ENCODE data around the gene PDE4D. TPM values are rescaled to one million over a fixed set of nuclear protein-coding genes. Genes with fewer than 3 reads are reported as not detected.

Gene PDE4D
- total RNA-seq, 1 experiment from 2014 or later, result 11.6 TPM

DNA sequence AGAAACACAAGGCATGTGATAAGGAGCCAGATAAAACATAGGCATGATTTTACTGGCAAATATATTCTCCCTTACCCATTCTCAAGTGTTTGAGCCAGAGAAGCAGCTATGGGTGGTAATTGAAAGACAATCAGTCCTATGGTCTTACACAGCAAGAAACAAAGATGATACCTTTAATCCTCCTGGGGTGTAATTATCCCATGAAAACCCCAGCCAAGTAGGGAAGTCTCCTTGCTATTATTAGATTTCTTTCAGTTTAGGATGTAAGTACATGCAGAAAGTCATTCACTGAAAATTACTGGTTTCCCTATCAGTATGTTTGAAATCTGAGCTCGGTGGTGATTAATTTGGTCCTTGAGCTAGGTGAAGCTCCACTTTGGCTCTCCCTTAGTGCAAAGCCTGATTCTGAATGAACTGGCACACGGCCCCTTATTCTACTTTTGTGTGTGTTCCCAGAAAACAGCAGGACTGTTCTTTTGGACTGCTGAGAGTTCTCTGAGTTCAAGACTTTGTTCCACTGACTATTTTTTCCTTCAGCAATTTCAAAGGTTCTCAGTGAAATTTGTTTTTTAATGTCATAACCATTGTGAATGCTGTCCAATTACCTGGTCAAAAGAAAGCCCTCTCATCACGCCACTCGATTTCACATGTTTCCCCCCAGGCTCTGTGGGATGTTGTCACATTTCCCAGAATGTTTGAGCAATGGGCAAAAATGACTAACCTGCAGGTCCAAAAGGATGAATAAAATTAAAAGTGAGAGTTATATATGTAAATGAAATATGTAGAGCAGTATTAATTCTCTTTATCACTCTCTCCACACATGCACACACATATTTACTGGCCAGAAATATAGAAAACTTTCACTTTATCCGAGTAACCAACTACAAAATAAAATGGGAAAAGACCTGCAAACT lies 967.6 kb downstream of the PDE4D start:
- peaks cover 92% of the 10 kb centered on the region for H3K27me3 Mint-ChIP-seq (ENCODE audit: unreplicated experiment)
- H3K9me3 Mint-ChIP-seq (ENCODE audit: low read depth, unreplicated experiment), result peaks cover 2% of the 10 kb centered on the region
- H3K4me3 Mint-ChIP-seq (ENCODE audit: low read depth, unreplicated experiment), result no peak overlapping the region
- H3K4me1 Mint-ChIP-seq (ENCODE audit: low read depth, unreplicated experiment), result no peaks in the 10 kb centered on the region
- H3K27ac Mint-ChIP-seq (ENCODE audit: unreplicated experiment), result no peak overlapping the region
- intact Hi-C loops (cut with micrococcal nuclease; ENCODE audit: unreplicated experiment), result no loop called here
- TF ChIP-seq CTCF (IDR thresholded peaks at IDR 0.05; ENCODE audit: unreplicated experiment), result no peak
- no peak for DNase-seq
- H3K36me3 Mint-ChIP-seq (ENCODE audit: insufficient read depth, unreplicated experiment), result no peaks in the 10 kb centered on the region
- CTCF ChIA-PET, result no interaction called here
- BruUV-seq (replicated peaks), result no TSS peak

GRCh38 chr5:58924306-58924705 lies 969.2 kb downstream of the PDE4D start:
- DNase-seq, result no peak
- BruUV-seq (replicated peaks), result no TSS peak
- no peaks in the 10 kb centered on the region for H3K4me1 Mint-ChIP-seq (ENCODE audit: low read depth, unreplicated experiment)
- intact Hi-C loops (cut with micrococcal nuclease; ENCODE audit: unreplicated experiment), result no loop called here
- TF ChIP-seq CTCF (IDR thresholded peaks at IDR 0.05; ENCODE audit: unreplicated experiment), result no peak
- H3K4me3 Mint-ChIP-seq (ENCODE audit: low read depth, unreplicated experiment), result no peak overlapping the region
- H3K36me3 Mint-ChIP-seq (ENCODE audit: insufficient read depth, unreplicated experiment), result no peaks in the 10 kb centered on the region
- CTCF ChIA-PET, result no interaction called here
- no peak overlapping the region for H3K27ac Mint-ChIP-seq (ENCODE audit: unreplicated experiment)
- no peaks in the 10 kb centered on the region for H3K9me3 Mint-ChIP-seq (ENCODE audit: low read depth, unreplicated experiment)
- peaks cover 91% of the 10 kb centered on the region for H3K27me3 Mint-ChIP-seq (ENCODE audit: unreplicated experiment)

- no peaks in the 10 kb centered on the region for H3K9me3 Mint-ChIP-seq (ENCODE audit: low read depth, unreplicated experiment)
- no TSS peak for BruUV-seq (replicated peaks)
- no peaks in the 10 kb centered on the region for H3K4me1 Mint-ChIP-seq (ENCODE audit: low read depth, unreplicated experiment)
- no peak overlapping the region for H3K27ac Mint-ChIP-seq (ENCODE audit: unreplicated experiment)
- no peak for DNase-seq
- peaks cover 94% of the 10 kb centered on the region for H3K27me3 Mint-ChIP-seq (ENCODE audit: unreplicated experiment)
- TF ChIP-seq CTCF (IDR thresholded peaks at IDR 0.05; ENCODE audit: unreplicated experiment), result no peak
- intact Hi-C loops (cut with micrococcal nuclease; ENCODE audit: unreplicated experiment), result no loop called here
- H3K4me3 Mint-ChIP-seq (ENCODE audit: low read depth, unreplicated experiment), result no peak overlapping the region
- no peaks in the 10 kb centered on the region for H3K36me3 Mint-ChIP-seq (ENCODE audit: insufficient read depth, unreplicated experiment)
- CTCF ChIA-PET, result no interaction called here
These were observed 970.2 kb downstream of the PDE4D start for GRCh38 chr5:58923355-58923754.

DNA sequence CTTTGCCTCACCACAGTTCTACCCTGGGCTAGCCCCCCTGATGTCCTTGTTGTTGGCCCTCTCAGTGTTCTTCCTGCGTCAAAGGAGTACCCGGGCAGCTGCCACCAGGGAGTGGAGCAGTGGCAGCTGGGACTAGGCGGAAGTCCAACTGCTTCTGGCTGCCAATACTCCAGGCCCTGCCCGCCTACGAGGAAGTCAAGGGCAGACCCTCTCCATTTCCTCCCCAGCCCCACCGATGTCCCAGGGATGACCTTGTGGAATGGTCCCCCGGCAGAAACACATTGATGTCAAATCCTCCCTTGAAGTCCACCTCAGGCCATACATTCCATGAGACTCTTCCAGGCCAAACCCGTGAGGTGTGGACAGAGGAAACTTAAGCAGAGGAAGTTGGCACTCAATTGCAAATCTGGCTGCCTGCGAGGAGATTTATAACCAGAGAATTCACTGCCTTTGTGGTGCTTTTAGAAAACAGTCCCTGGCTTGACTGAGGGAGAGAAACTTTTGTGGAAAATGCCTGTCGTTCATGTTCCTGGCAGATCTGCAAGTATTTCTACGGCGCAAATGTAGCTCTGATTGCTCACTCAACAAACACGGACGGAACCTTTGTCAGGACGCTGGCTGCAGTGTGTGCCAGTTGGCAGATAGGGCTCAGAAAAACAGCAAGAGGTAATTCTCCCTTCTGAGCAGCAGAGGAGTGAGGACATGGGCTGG lies 970.9 kb downstream of the PDE4D start:
- no TSS peak for BruUV-seq (replicated peaks)
- Mint-ChIP-seq H3K9me3 (ENCODE audit: low read depth, unreplicated experiment) (no peaks in the 10 kb centered on the region), H3K27me3 (ENCODE audit: unreplicated experiment) (peaks cover 94% of the 10 kb centered on the region), H3K27ac (ENCODE audit: unreplicated experiment) (no peak overlapping the region), H3K4me3 (ENCODE audit: low read depth, unreplicated experiment) (no peak overlapping the region), H3K36me3 (ENCODE audit: insufficient read depth, unreplicated experiment) (no peaks in the 10 kb centered on the region), H3K4me1 (ENCODE audit: low read depth, unreplicated experiment) (no peaks in the 10 kb centered on the region)
- no peak for TF ChIP-seq CTCF (IDR thresholded peaks at IDR 0.05; ENCODE audit: unreplicated experiment)
- intact Hi-C loops (cut with micrococcal nuclease; ENCODE audit: unreplicated experiment), result no loop called here
- DNase-seq, result no peak
- CTCF ChIA-PET, result no interaction called here

All from Calu3 (cell line).